MM.1S (cell line): ENCODE measurements around the gene MBLAC1.

ENCODE experiments used
- DNase-seq: peaks from one replicate; pipeline ENCODE4 v3.0.0-alpha.2; 2015
- H2AFZ ChIP-seq: fragments of 300-600 bp; sonication (generic); 2 replicates; pipeline ENCODE4 v1.6.0; 2016; ENCODE audit warnings: antibody characterized with exemption, low read length
- H3F3A ChIP-seq: fragments of 300-600 bp; sonication (generic); 2 replicates; pipeline ENCODE4 v1.6.1; 2016; ENCODE audit warnings: mild to moderate bottlenecking, antibody characterized with exemption, low read length, moderate library complexity, mixed read lengths; ENCODE audit not compliant: insufficient read depth
- H3K27ac ChIP-seq: fragments of 300-600 bp; sonication (generic); 2 replicates; pipeline ENCODE4 v1.5.1; 2016; ENCODE audit warnings: mild to moderate bottlenecking, low read length
- H3K27me3 ChIP-seq: fragments of 300-600 bp; sonication (generic); replicated peaks from 2 replicates; pipeline ENCODE4 v1.6.0; 2016; ENCODE audit warnings: low read length; ENCODE audit not compliant: insufficient read depth
- H3K36me3 ChIP-seq: fragments of 300-600 bp; sonication (generic); replicated peaks from 2 replicates; pipeline ENCODE4 v1.6.1; 2016; ENCODE audit warnings: mild to moderate bottlenecking, low read length, mixed read lengths; ENCODE audit not compliant: insufficient read depth
- H3K4me1 ChIP-seq: fragments of 300-600 bp; sonication (generic); 2 replicates; pipeline ENCODE4 v1.6.1; 2016; ENCODE audit warnings: low read length, mixed read lengths
- H3K4me2 ChIP-seq: fragments of 300-600 bp; sonication (generic); 2 replicates; pipeline ENCODE4 v1.6.0; 2016; ENCODE audit warnings: low read depth, low read length
- H3K4me3 ChIP-seq: fragments of 300-600 bp; sonication (generic); 2 replicates; pipeline ENCODE4 v1.5.1; 2016; ENCODE audit warnings: low read length, mixed read lengths
- H3K79me2 ChIP-seq: fragments of 300-600 bp; sonication (generic); 2 replicates; pipeline ENCODE4 v1.6.1; 2016; ENCODE audit warnings: mixed run types, low read length, mixed read lengths
- H3K9ac ChIP-seq: fragments of 300-600 bp; sonication (generic); 2 replicates; pipeline ENCODE4 v1.6.1; 2016; ENCODE audit warnings: low read length, mixed read lengths
- H3K9me2 ChIP-seq: fragments of 300-600 bp; sonication (generic); replicated peaks from 2 replicates; pipeline ENCODE4 v1.6.1; 2016; ENCODE audit warnings: mild to moderate bottlenecking, low read length, mixed read lengths; ENCODE audit not compliant: insufficient read depth
- H3K9me3 ChIP-seq: fragments of 300-600 bp; sonication (generic); replicated peaks from 2 replicates; pipeline ENCODE4 v1.6.1; 2016; ENCODE audit warnings: mild to moderate bottlenecking, low read length, mixed read lengths; ENCODE audit not compliant: insufficient read depth
- H4K20me1 ChIP-seq: fragments of 300-600 bp; sonication (generic); 2 replicates; pipeline ENCODE4 v1.6.1; 2016; ENCODE audit warnings: mild to moderate bottlenecking, low read length, moderate library complexity, mixed read lengths; ENCODE audit not compliant: insufficient read depth
- CTCF ChIP-seq: fragments of 300-600 bp; sonication (generic); IDR thresholded peaks from 2 replicates; pipeline ENCODE4 v1.5.1; 2016; ENCODE audit warnings: antibody characterized with exemption, low read length, mixed read lengths
- EZH2 ChIP-seq: fragments of 300-600 bp; sonication (generic); optimal IDR thresholded peaks from 2 replicates; pipeline ENCODE3; 2017; ENCODE audit warnings: low read depth, mild to moderate bottlenecking, antibody characterized with exemption, low read length, mixed read lengths
- EZH2phosphoT487 ChIP-seq: fragments of 300-600 bp; sonication (generic); IDR thresholded peaks from 2 replicates; pipeline ENCODE4 v1.6.1; 2018; ENCODE audit warnings: antibody characterized with exemption, low read length

Gene MBLAC1

GRCh38 chr7:100154651-100155491, 28.1 kb downstream of the MBLAC1 start:
- Histone ChIP-seq H3K27ac (no peak overlapping the region), H3K27me3 (no peaks in the 10 kb centered on the region; the same call in 1 of the 2 replicates), H3K9ac (no peak overlapping the region), H3K9me2 (no peaks in the 10 kb centered on the region), H2AFZ (no peak overlapping the region), H3K4me3 (no peak overlapping the region), H3K4me1 (peaks cover 13% of the 10 kb centered on the region), H3K36me3 (no peaks in the 10 kb centered on the region), H4K20me1 (no peaks in the 10 kb centered on the region), H3K4me2 (no peak overlapping the region), H3K9me3 (no peaks in the 10 kb centered on the region), H3K79me2 (peaks cover 34% of the 10 kb centered on the region), H3F3A (peaks cover 8% of the 10 kb centered on the region)
- TF ChIP-seq EZH2phosphoT487 = no peak
- no peak for TF ChIP-seq EZH2
- no peak for TF ChIP-seq CTCF
- no peak for DNase-seq

GRCh38 chr7:100155553-100156317, 29.0 kb downstream of the MBLAC1 start:
- no peak for DNase-seq
- Histone ChIP-seq H3K36me3 (no peaks in the 10 kb centered on the region), H3K4me2 (no peak overlapping the region), H3K79me2 (peaks cover 27% of the 10 kb centered on the region), H3K4me3 (no peak overlapping the region), H3K9ac (no peak overlapping the region), H3K9me2 (no peaks in the 10 kb centered on the region), H3K9me3 (no peaks in the 10 kb centered on the region), H2AFZ (no peak overlapping the region), H4K20me1 (no peaks in the 10 kb centered on the region), H3K27ac (no peak overlapping the region), H3F3A (peaks cover 3% of the 10 kb centered on the region), H3K27me3 (peaks cover 6% of the 10 kb centered on the region), H3K4me1 (peaks cover 8% of the 10 kb centered on the region; the same call in 1 of the 2 replicates)
- TF ChIP-seq CTCF (no peak), EZH2phosphoT487 (no peak), EZH2 (no peak)

- peaks cover 27% of the 10 kb centered on the region for H3K79me2 ChIP-seq
- DNase-seq = no peak
- H3K36me3 ChIP-seq = no peaks in the 10 kb centered on the region
- H3K27me3 ChIP-seq = peaks cover 10% of the 10 kb centered on the region
- H3K4me3 ChIP-seq = no peak overlapping the region
- no peak overlapping the region for H3K4me2 ChIP-seq
- no peak overlapping the region for H2AFZ ChIP-seq
- H3K9me3 ChIP-seq = no peaks in the 10 kb centered on the region
- H3F3A ChIP-seq = peaks cover 3% of the 10 kb centered on the region
- no peak for TF ChIP-seq CTCF
- no peaks in the 10 kb centered on the region for H4K20me1 ChIP-seq
- H3K27ac ChIP-seq = no peak overlapping the region
- H3K9me2 ChIP-seq = no peaks in the 10 kb centered on the region
- no peak overlapping the region for H3K9ac ChIP-seq
- peaks cover 8% of the 10 kb centered on the region; the same call in 1 of the 2 replicates for H3K4me1 ChIP-seq
These were observed 29.7 kb downstream of the MBLAC1 start for GRCh38 chr7:100156331-100157068.
